CD4-positive, alpha-beta T cell treated with Interleukin-4 for 4 hours (primary cell): ENCODE results near the gene KIRREL3.

ENCODE experiments used
- DNase-seq: peaks from one replicate; pipeline ENCODE4 v3.0.0-alpha.2; 2020

The KIRREL3 gene

GRCh38 chr11:126592496-126593410 lies 407.8 kb downstream of the KIRREL3 start:
- no peak for DNase-seq

DNA sequence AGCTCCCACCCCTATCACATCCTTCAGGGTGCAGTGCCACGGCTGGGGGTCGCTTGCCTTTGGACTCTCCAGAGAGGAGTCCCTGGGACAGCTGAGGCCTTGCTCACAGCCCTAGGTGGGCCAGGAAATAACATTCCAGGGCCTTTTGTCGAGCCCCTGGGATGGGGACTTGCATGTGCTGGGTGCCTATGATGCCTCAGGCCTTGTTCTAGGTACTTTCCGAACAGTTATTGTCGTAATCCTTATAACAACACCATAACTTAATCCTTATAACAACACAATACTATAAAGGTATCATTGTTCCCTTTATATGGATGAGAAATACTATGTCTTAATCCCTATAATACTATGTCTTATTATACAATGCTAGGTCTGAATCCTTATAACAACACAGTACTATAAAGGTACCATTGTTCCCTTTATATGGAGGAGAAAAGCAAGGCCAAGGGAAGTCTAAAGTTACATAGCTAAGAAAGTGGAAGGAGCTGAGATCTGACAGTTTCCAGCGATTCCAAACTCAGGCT lies 408.5 kb downstream of the KIRREL3 start:
- DNase-seq: no peak

- DNase-seq: no peak
These were observed 411.1 kb downstream of the KIRREL3 start for GRCh38 chr11:126589492-126589803.

GRCh38 chr11:126588630-126589491 lies 411.7 kb downstream of the KIRREL3 start:
- DNase-seq: no peak

DNA sequence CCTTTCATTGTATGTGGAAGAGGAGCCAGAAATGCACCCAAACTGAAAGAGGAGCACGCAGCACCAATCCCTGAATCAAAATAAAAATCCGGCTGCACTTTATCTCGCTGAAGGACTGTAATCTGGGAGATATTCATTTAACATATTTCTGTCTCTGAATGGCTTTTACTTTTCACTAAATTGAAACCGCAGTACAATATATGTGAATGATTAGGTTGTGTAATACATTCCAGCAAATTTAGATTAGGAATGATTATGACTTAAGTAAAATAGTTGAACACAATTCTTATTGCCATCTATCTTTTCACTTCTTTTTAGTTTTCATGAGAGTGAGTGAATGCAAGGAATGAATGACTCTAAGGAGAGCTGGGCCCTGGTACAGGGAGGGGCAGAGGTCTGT lies 413.0 kb downstream of the KIRREL3 start:
- DNase-seq: no peak

- DNase-seq: no peak
These were observed 414.6 kb downstream of the KIRREL3 start for GRCh38 chr11:126585774-126586491.

DNA sequence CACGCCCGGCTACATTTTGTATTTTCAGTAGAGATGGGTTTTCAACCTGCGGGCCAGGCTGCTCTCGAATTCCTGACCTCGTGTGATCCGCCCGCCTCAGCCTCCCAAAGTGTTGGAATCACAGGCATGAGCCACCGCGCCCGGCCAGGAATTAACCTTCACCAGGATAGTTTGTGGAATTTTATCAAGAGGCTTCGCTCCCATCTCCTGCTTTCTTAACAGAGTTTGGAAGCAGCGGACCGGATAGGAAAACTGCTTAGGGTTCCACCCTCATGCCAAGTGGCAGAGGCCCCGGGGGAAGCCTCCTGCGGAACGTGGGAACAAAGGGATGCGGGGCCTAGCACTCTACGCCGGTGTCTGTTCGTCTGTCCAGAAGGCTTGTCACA lies 415.2 kb downstream of the KIRREL3 start:
- DNase-seq: no peak

GRCh38 chr11:126583594-126584427 lies 416.8 kb downstream of the KIRREL3 start:
- DNase-seq: no peak

DNA sequence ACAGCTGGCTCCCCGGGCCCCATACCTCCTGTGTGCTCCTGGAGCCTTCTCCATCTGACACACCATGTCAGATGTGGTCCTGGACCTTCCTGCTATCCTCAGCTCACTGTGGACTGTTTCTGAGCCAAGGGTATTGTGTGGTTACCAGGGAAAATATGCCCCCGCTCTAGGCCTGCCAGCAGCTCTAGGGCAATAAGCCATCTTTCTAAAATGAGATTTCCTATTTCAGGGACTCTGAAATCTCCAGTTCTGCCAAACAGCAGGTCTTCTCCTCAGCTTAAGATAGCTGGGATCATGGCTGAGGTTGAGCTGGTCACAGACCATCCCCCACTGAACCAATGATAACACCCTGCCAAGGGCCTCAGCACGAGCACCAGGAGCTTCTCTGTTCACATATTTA lies 417.5 kb downstream of the KIRREL3 start:
- no peak for DNase-seq

DNA sequence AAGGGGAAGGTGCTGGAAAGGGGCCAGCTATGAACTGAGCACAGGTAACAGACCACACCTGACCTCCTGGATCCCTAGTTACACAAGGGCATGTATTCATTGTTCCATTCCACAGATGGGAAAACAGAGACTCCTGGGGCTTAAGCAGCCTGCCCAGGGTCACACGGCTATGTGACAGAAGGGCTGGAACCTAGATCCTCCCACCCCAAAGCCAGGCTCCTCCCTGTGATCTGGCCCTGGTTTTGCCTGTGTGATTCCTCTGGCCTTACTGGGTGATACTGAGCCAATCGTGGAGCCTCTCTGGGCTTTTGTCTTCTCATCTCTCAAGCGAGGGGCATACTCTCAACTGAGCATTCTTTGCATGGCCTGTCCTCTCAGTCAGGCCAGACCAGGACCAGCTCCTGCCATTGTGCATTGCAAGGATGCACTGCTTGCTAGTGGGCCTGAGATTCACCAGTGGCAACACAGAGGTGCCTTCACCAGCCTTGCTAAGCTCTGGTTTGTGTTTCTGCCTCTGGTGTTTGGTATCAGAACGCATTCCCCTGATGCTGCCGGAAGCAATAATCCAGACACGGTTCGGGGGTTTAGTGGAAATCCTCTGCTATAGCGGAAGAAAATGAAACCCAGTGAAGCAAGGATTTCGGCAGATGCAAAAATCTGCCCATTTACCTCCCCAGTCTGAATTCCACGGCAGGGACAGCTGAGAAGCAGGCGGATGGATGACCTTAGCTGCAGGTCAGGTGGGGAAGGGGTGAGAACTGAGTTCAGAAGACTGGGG lies 418.5 kb downstream of the KIRREL3 start:
- no peak for DNase-seq

DNA sequence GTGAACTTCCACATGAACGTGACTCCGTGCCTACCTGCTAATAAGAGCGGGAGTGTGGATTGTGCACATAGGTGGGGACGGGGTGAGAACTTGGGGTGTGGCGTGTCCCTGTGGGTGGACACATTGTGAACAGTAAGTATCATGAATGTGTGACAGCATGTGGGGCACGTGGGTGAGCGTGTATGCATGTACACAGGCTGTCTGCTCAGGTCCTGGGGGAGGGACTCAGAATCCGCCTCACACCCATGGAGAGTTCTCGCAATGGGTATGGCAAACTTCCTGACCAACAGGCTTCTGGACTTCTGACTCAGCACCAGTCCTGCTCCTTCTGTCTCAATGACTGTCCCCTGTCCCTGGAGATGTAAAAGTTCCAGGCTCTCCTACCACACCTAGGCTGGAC lies 422.1 kb downstream of the KIRREL3 start:
- no peak for DNase-seq

- no peak for DNase-seq
These were observed 422.5 kb downstream of the KIRREL3 start for GRCh38 chr11:126578021-126578420.

DNA sequence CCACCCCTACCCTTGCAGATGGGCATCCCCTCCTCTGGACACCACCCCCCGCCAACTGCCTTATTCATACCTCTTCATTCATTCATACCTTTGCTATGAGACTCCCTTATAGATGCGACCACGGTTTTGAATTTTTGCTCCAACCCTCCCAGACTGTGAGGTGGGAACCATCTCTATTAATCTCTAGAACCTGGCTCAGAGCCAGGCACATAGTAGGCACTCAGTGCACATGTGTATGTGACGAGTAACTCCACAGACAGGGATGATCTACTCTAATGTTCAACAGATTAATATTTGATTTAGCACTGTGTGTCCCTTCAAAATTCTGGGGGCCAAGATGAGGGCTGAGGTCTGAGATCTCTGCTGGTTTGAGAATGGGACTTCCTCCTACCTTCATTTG lies 424.7 kb downstream of the KIRREL3 start:
- DNase-seq: no peak

DNA sequence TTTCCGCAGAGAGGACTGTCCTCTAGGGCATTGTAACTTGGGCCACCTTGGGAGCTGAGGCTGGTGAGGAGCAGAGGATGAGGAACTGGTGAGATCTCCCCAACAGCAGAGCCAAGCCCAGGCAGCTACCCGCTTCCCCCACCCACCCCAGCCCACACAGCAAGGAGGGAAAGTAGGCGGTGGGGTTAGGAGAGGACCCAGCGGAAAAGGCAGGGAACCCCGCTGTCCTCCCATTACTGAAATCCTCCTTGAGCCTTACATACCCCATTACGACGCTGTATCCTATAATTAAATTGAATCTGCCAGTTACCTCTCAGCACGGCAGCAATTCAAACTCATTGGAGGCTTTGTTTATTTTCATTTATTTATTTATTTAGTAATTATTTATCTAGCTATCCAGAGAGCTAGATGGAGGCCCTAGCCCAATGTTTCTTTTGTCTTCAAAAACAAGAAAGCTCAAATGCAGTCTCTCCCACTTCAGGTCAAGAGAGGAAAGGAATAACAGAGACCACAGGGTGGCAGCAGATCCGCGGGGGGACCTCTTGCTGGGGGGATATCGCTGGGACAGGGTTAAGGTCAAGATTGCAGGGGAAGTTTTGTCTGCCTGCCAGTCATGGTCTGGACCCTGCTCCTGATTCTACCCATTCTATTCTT lies 427.1 kb downstream of the KIRREL3 start:
- DNase-seq: no peak

- DNase-seq: no peak
These were observed 430.1 kb downstream of the KIRREL3 start for GRCh38 chr11:126570489-126570888.

DNA sequence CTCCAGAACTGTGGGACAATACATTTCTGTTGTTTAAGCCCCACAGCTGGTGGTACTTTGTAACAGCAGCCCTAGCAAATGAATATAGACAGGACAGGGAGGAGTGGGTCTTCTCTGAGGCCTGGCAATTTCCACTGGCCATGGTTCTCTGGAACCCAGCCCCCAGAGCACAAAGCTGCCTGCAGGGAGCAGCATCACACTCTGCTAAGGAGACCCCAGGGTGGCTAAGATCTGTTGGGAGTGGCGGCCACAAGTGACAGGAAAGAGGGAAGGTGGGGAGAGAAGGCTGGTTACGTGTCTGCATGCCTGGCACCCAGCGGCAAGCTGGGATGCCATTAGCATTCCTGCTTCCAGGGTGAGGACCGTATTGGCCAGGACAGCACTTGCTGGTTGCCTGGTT lies 433.2 kb downstream of the KIRREL3 start:
- DNase-seq: no peak

GRCh38 chr11:126564566-126564965 lies 436.0 kb downstream of the KIRREL3 start:
- no peak for DNase-seq

DNA sequence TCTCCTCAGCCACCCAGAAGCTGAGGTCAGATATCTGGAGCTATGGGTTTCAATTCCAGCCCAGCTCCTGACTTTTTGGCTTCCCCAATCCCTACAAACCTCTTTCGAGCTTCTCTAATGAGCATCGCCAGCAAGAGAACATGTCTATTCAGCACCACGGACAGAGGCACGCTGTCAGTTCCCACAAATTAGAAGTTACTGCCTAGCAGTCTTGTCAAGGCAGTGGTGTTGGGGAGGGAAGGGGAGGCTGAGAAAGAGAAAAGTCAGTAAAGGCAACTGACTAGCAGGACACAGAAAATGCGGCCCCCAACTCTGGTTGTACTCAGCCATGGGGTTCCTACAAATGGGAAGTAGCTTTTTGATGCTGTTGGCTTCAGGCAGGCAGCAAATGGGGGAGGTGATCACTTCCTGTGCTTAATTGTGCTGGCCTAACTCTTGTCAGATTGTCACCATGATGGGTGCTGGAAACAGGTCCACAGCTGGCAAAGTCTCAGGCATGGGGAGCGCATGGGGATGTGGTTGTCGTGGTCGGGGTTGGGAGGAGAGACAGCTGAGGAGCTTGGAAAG lies 439.2 kb downstream of the KIRREL3 start:
- DNase-seq: no peak

DNA sequence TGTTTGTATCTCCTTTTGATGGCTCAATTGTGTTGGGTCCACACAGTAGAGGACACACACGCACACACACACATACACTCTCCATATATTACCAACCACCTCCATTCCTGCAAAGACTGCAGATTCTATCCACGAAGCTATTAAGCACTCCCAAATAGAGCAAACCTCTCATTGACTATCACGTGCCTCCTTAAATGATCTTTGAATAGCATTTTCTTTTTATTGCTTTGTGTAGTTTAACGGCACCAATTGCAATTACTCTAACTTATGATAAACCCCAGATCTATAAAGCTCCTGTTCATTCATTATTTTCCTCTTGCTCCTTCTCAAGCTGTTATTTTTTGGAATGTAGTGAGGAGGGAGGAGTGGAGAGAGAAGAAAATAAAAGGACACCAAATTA lies 440.3 kb downstream of the KIRREL3 start:
- no peak for DNase-seq
